Nephron (organoid): ENCODE data around the gene ASIC4.

Experiments used
- H3K27ac Mint-ChIP-seq, 3 experiments: 2 replicates each; pipeline ENCODE4 v1.8.0; 2020; ENCODE audit warnings: mixed read lengths in 3 of 3, mild to moderate bottlenecking in 2 of 3, moderate library complexity in 1 of 3
- H3K27me3 Mint-ChIP-seq: 2 replicates; pipeline ENCODE4 v1.8.0; 2021; ENCODE audit warnings: low read depth, mild to moderate bottlenecking, moderate library complexity, mixed read lengths
- H3K36me3 Mint-ChIP-seq: 2 replicates; pipeline ENCODE4 v1.8.0; 2020; ENCODE audit warnings: low read depth, mixed read lengths
- H3K4me1 Mint-ChIP-seq: 2 replicates; pipeline ENCODE4 v1.8.0; 2020; ENCODE audit warnings: mixed read lengths
- H3K4me3 Mint-ChIP-seq, 3 experiments: 2 replicates each; pipeline ENCODE4 v1.8.0; 2020; ENCODE audit warnings: mild to moderate bottlenecking in 3 of 3, mixed read lengths in 3 of 3, moderate library complexity in 2 of 3
- H3K9me3 Mint-ChIP-seq: 2 replicates; pipeline ENCODE4 v1.8.0; 2020; ENCODE audit warnings: mixed read lengths
- TF ChIP-seq, protein P1 (sequence below), 3 experiments: fragments of 200-600 bp; sonication (generic); IDR thresholded peaks; one replicate each; pipeline ENCODE4 v1.5.0; 2021; ENCODE audit warnings: antibody characterized with exemption in 3 of 3; ENCODE audit not compliant: unreplicated experiment in 3 of 3

ASIC4 gene

DNA sequence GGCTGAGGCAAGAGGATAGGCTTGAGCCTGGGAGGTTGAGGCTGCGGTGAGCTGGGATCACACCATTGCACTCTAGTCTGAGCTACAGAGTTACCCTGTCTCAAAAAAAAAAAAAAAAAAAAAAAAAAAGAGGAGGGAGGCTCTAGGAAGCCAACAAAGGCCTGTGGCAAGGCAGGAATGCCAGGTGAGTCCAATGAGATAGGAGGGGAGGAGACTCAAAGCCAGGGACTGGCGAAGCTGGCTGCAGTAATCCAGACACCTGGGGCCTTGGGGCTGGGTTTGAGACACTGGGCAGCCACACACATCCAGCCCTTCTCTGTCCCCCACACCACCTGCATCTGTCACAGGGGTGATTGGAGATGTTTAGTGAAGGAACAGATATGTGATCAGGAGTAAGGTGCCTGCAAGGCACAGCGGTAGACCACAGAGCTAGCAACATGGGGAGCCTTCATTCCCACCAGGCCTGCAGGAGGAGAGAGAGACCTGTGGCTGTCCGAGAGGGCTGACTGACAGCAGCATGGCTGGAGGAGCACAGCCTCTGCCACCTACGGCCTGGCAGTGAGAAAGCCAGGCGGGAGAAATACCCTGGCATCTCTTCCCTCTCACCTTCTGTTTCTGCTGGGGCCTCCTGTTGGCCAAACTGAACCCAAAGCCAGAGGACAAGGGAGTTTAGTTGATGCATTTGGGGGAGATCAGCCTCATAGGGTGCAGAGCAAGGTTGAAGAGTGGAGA, 19.8 kb downstream of the ASIC4 start:
- no peak overlapping the region for H3K27ac Mint-ChIP-seq
- peaks cover 7% of the 10 kb centered on the region for H3K4me1 Mint-ChIP-seq
- H3K4me3 Mint-ChIP-seq = no peak overlapping the region
- TF ChIP-seq, protein P1, sequence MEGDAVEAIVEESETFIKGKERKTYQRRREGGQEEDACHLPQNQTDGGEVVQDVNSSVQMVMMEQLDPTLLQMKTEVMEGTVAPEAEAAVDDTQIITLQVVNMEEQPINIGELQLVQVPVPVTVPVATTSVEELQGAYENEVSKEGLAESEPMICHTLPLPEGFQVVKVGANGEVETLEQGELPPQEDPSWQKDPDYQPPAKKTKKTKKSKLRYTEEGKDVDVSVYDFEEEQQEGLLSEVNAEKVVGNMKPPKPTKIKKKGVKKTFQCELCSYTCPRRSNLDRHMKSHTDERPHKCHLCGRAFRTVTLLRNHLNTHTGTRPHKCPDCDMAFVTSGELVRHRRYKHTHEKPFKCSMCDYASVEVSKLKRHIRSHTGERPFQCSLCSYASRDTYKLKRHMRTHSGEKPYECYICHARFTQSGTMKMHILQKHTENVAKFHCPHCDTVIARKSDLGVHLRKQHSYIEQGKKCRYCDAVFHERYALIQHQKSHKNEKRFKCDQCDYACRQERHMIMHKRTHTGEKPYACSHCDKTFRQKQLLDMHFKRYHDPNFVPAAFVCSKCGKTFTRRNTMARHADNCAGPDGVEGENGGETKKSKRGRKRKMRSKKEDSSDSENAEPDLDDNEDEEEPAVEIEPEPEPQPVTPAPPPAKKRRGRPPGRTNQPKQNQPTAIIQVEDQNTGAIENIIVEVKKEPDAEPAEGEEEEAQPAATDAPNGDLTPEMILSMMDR (IDR thresholded peaks at IDR 0.05; ENCODE audit: unreplicated experiment in 3 of 3) = no peak
- peaks cover 4% of the 10 kb centered on the region for H3K36me3 Mint-ChIP-seq
- H3K27me3 Mint-ChIP-seq = peaks cover 28% of the 10 kb centered on the region
- H3K9me3 Mint-ChIP-seq = no peaks in the 10 kb centered on the region

DNA sequence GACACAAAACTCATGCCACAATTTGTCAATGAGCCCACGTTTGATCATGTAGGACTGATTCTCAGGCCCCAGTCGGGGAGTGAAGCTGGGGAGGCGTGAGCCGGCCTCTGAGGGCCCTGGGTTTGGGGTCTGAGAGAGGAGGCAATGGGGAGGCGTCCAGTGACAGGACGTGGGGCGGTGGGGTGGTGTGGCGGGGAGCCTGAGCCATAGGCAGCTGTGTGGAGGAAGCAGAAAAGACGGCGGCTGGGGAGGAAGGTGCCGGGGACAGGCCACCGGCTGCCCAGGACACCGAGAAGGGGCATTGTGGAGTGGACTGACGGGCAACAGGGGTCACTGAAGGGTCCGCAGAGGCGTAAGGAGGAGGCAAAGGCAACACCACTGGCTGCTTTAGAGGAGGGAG, 22.1 kb downstream of the ASIC4 start:
- Mint-ChIP-seq H3K9me3 (no peaks in the 10 kb centered on the region), H3K4me3 (no peak overlapping the region), H3K4me1 (peaks cover 12% of the 10 kb centered on the region), H3K27ac (peak overlapping the region in 1 of 3 experiments; percentile 26), H3K36me3 (peaks cover 11% of the 10 kb centered on the region), H3K27me3 (peaks cover 7% of the 10 kb centered on the region)
- TF ChIP-seq, protein P1 (IDR thresholded peaks at IDR 0.05; ENCODE audit: unreplicated experiment in 3 of 3) = no peak

DNA sequence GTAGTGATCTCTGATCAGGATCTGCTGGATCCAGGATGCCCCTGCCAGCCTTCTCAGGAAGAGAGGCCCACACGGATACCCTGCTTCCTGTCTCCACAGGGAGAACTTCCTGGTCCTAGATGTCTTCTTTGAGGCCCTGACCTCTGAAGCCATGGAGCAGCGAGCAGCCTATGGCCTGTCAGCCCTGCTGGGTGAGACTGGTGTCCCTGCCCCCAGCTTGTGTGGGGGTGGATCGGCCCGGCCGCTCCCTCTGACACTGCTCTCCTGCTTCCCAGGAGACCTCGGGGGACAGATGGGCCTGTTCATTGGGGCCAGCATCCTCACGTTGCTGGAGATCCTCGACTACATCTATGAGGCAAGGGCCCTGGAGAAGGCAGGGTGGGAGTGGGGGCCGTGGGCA, 22.7 kb downstream of the ASIC4 start:
- no peak overlapping the region for H3K4me3 Mint-ChIP-seq
- no peak overlapping the region for H3K27ac Mint-ChIP-seq

DNA sequence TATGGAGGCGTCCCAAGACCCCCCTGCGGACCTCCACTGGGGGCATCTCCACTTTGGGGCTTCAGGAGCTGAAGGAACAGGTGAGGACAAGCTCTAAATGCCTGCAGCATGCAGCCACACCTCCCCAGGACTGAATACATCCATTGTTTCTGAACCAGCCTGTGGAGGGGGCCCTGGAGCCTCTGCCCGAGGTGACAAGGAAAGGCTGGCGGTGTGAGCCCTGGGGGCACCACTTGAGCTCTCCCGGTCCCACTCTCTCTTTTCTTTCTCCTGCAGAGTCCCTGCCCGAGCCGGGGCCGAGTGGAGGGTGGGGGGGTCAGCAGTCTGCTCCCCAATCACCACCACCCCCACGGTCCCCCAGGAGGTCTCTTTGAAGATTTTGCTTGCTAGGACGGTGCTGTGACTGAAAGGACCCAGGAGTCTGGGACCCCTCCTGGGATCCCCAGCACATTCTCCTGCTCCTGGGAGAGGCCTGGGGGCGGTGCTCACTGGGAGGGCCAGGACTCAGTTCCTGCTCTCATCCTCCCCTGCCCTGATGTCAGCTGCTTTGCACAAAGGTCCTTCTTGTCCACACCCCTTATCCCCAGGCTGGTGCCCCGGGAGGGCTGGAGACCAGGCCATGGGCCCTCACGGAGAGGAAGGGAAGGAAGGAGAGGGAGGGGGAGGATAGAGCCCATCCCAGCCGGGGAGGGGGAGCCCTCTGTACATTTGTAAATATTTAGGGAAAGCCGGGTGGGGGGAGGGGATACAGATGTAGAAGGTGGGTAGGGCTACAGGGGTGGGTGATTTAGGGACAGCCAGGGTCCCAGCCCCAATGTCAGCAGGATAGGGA, 23.6 kb downstream of the ASIC4 start:
- Mint-ChIP-seq H3K27me3 (peaks cover 4% of the 10 kb centered on the region), H3K9me3 (no peaks in the 10 kb centered on the region), H3K27ac (peak overlapping the region in 1 of 3 experiments; percentile 80), H3K4me1 (peaks cover 21% of the 10 kb centered on the region), H3K36me3 (peaks cover 12% of the 10 kb centered on the region), H3K4me3 (no peak overlapping the region)
- TF ChIP-seq, protein P1 (IDR thresholded peaks at IDR 0.05; ENCODE audit: unreplicated experiment in 3 of 3) = no peak

More for the DNA sequence above, 22.7 kb downstream of the ASIC4 start:
- H3K4me1 Mint-ChIP-seq = peaks cover 12% of the 10 kb centered on the region
- H3K9me3 Mint-ChIP-seq = no peaks in the 10 kb centered on the region
- peaks cover 12% of the 10 kb centered on the region for H3K36me3 Mint-ChIP-seq
- TF ChIP-seq, protein P1 (IDR thresholded peaks at IDR 0.05; ENCODE audit: unreplicated experiment in 3 of 3) = no peak
- H3K27me3 Mint-ChIP-seq = peaks cover 4% of the 10 kb centered on the region

DNA sequence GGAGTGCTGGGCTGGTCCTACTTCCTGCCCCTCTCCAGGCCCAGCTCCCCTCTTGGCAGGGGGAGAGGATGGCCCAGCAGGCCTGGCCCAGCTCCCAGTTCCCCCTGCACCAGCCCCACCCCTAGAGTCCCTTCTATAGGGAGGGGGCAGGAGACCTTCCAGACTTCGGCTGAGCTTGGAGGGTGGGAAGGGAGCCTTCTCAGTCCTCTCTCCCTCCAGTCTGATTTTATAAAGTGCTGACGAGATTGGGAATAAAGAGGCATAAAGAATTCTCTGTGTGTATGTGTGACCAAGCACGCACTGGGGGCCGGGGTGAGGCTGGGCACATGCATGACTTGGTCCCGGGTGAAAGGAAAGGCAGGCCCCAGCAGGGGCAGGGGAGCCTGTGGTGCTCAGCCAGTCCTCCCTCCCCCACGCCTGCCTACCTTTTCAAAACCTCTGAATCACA, 24.2 kb downstream of the ASIC4 start:
- Mint-ChIP-seq H3K27me3 (peaks cover 4% of the 10 kb centered on the region), H3K27ac (peak overlapping the region; percentile 73 to 82 (median 80)), H3K36me3 (peaks cover 12% of the 10 kb centered on the region), H3K4me1 (peaks cover 22% of the 10 kb centered on the region), H3K9me3 (no peaks in the 10 kb centered on the region), H3K4me3 (peak overlapping the region; percentile 59 to 66 (median 63))
- TF ChIP-seq, protein P1 (IDR thresholded peaks at IDR 0.05; ENCODE audit: unreplicated experiment in 3 of 3) = no peak
